ENCODE measurements around the gene SLC4A11. TPM values are rescaled to one million over a fixed set of nuclear protein-coding genes. Genes with fewer than 3 reads are reported as not detected.

Gene SLC4A11
- polyA plus RNA-seq, 1 of the 3 experiments (the other 2 are of a cell fraction) = 2.7 TPM

- TF ChIP-seq TCF12 (IDR thresholded peaks at IDR 0.05) (no peak), GABPA (IDR thresholded peaks at IDR 0.05; ENCODE audit: low read depth) (no peak), ELF1 (IDR thresholded peaks at IDR 0.05) (no peak), USF1 (IDR thresholded peaks at IDR 0.05; ENCODE audit: borderline replicate concordance, low read depth) (no peak), RFX5 (IDR thresholded peaks at IDR 0.05; ENCODE audit: low read length) (no peak), SMC3 (IDR thresholded peaks at IDR 0.05; ENCODE audit: low read depth, low read length) (no peak), FOXJ3 (CRISPR knock-in tag; IDR thresholded peaks at IDR 0.05) (no peak), MAX (IDR thresholded peaks at IDR 0.05; ENCODE audit: low read depth) (no peak), TAF1 (IDR thresholded peaks at IDR 0.05; ENCODE audit: borderline replicate concordance, low read depth, low read length) (no peak), CTCF (IDR thresholded peaks at IDR 0.05) (no peak), NRF1 (IDR thresholded peaks at IDR 0.05; ENCODE audit: low read depth, low read length) (no peak), MEF2A (IDR thresholded peaks at IDR 0.05; ENCODE audit: borderline replicate concordance, low read depth) (no peak), RCOR1 (IDR thresholded peaks at IDR 0.05; ENCODE audit: low read length) (no peak), TEAD4 (IDR thresholded peaks at IDR 0.05; ENCODE audit: borderline replicate concordance, insufficient read depth) (no peak), ZBTB33 (IDR thresholded peaks at IDR 0.05; ENCODE audit: borderline replicate concordance, low read depth) (no peak), CHD2 (IDR thresholded peaks at IDR 0.05; ENCODE audit: low read length, partially characterized antibody) (no peak), USF2 (IDR thresholded peaks at IDR 0.05; ENCODE audit: borderline replicate concordance, low read depth, low read length) (no peak)
Observed at GRCh38 chr20:3233131-3233990, 5.6 kb downstream of the SLC4A11 start.

More at GRCh38 chr20:3233131-3233990, 5.6 kb downstream of the SLC4A11 start:
- WGBS (ENCODE audit: low lambda C conversion rate) = 91% methylated on average over 23 of the region's 32 CpGs
- peaks cover 10% of the 10 kb centered on the region for H3K27me3 ChIP-seq (ENCODE audit: insufficient read depth)
- H3K36me3 ChIP-seq (replicated peaks in 1 of 2; ENCODE audit: control insufficient read depth in 1 of 2, insufficient read depth in 2 of 2, low read length in 1 of 2) = no peaks in the 10 kb centered on the region
- no peaks in the 10 kb centered on the region for H3K79me2 ChIP-seq (ENCODE audit: insufficient read depth)
- H3K4me2 ChIP-seq = no peak overlapping the region
- no peaks in the 10 kb centered on the region; a peak in 1 of 4 replicates for H3K4me1 ChIP-seq (ENCODE audit: control insufficient read depth in 1 of 2, insufficient read depth in 2 of 2, low read depth in 1 of 2, low read length in 1 of 2)
- no peaks in the 10 kb centered on the region for H3K9me3 ChIP-seq
- POLR2A ChIA-PET = interaction anchor here (0.6 kb wide), 1 partner anchor 8 kb away, joined by 3 read pairs; no protein-coding TSS in a partner anchor
- no peak overlapping the region for H3K27ac ChIP-seq (ENCODE audit: low read depth in 2 of 2, low read length in 1 of 2)
- CTCF ChIA-PET = interaction anchor here (1.2 to 1.6 kb wide), 2 partner anchors 14 kb away, joined by 4 read pairs; no protein-coding TSS in a partner anchor
- no peaks in the 10 kb centered on the region for H3F3A ChIP-seq (replicated peaks; ENCODE audit: insufficient read depth)
- no peak overlapping the region for H2AFZ ChIP-seq (ENCODE audit: low read depth)
- DNase-seq = no peak
- H3K9ac ChIP-seq = no peak overlapping the region
- H3K9me2 ChIP-seq = no peaks in the 10 kb centered on the region
- H3K4me3 ChIP-seq (ENCODE audit: low read depth in 2 of 2, low read length in 1 of 2) = no peak overlapping the region
- no peaks in the 10 kb centered on the region for H4K20me1 ChIP-seq (ENCODE audit: insufficient read depth)
